ENCODE data around the gene ABHD12B. TPM values are rescaled to one million over a fixed set of nuclear protein-coding genes. Genes with fewer than 3 reads are reported as not detected.
"Not testable (repeated sequence)": the region's sequence is repeated elsewhere in the genome, so short reads cannot be mapped to it uniquely, and the experiment has no call there.

Gene ABHD12B
- total RNA-seq, 2 donors from 2014 or later, result not detected

DNA sequence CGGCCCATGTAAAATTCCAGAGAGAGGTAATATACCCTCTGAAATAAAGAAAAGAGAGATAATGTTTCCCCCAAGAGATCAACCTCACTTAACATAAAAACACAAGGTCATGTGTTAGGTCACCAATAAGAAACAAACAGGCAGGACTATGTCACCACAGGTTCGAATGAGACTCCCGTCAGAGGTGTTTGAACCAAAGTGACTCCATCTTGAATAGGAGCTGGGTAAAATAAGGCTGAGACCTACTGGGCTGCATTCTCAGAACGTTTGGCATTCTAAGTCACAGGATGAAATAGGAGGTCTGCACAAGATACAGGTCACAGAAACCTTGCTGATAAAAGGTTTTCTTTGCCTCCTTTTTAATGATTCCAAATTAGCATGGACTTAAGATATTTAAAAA lies 65.9 kb downstream of the ABHD12B start:
- Mint-ChIP-seq H3K27ac (no peak overlapping the region), H3K36me3 (peaks cover 0 to 14% of the 10 kb centered on the region in 2 donors), H3K9me3 (no peaks in the 10 kb centered on the region)
- DNase-seq (ENCODE audit: low spot score in 2 of 2), result no peak
- ATAC-seq, result no peak

DNA sequence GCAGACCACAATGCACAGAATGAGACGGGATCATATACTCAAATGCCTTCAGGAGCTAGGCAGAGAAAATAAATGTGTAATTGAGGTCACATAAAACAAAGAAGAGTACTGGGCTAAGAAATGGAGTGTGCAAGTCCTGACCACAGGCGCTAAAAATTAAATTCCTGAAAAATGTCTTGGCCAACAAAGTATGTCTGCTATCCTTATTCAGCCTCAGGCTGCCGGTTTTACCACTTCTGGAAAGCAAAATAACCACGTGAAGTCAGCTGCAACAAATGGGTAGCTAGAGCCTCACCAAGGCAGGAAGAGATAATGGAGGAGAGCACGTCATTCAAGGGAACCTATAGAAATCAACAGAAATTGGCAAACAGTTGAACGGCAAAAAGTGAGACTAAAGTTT lies 69.3 kb downstream of the ABHD12B start:
- DNase-seq (ENCODE audit: low spot score in 2 of 2) (no peak), ATAC-seq (no peak)
- Mint-ChIP-seq H3K36me3 (peaks cover 0 to 18% of the 10 kb centered on the region in 2 donors), H3K9me3 (no peaks in the 10 kb centered on the region), H3K27ac (no peak overlapping the region)

DNA sequence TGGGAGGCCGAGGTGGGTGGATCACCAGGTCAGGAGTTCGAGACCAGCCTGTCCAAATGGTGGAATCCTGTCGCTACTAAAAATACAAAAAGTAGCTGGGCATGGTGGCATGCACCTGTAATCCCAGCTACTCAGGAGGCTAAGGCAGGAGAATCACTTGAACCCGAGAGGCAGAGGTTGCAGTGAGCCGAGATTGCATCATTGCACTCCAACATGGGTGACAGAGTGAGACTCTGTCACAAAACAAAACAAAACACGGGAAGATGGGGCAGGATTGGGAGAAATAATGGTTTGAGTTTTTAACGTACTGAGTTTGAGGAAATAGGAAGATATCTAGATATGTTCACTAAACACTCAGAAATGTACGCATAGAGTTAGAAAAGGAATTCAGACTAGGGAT lies 69.8 kb downstream of the ABHD12B start:
- H3K27ac Mint-ChIP-seq; DNase-seq (ENCODE audit: low spot score in 2 of 2); H3K9me3 Mint-ChIP-seq; ATAC-seq: not testable (repeated sequence)
- peaks cover 0 to 18% of the 10 kb centered on the region in 2 donors for H3K36me3 Mint-ChIP-seq

DNA sequence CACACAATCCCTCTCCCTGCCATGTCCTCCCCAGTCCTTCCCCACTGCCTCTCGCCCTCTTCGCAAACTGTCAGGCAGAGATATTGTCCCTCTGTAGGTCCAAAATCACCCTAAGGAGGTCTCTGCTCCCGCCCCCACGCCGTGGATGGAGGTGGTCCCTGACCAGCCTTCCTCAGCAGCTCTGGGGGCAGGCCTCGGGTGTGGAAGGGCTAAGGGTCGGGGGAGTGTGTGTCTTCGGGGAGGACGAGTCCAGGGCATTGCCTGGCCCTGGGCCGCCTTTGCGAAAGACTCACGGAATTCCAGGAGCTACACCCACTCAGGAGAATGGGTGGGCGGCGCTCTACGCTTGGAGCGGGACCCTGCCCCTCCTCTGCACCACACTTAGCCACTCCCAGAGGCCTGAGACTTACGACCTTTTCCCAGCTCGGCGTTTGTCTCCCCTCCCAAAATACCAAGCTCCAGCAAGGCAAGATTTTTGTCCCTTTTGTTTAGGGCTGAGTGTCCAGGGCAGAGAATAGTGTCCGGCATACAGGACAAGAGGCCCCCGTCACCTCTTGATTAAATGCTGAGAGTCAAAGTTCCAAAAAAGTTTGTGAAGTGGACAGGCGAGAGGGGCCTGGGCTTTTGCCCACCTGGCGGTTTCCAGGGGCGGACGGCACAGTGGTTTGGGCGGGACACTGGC lies 71.5 kb downstream of the ABHD12B start:
- peak in 1 of 2 donors; percentile 7 for DNase-seq (ENCODE audit: low spot score in 2 of 2)
- Mint-ChIP-seq H3K27ac (no peak overlapping the region), H3K36me3 (peaks cover 0 to 18% of the 10 kb centered on the region in 2 donors), H3K9me3 (no peaks in the 10 kb centered on the region)
- no peak for ATAC-seq

DNA sequence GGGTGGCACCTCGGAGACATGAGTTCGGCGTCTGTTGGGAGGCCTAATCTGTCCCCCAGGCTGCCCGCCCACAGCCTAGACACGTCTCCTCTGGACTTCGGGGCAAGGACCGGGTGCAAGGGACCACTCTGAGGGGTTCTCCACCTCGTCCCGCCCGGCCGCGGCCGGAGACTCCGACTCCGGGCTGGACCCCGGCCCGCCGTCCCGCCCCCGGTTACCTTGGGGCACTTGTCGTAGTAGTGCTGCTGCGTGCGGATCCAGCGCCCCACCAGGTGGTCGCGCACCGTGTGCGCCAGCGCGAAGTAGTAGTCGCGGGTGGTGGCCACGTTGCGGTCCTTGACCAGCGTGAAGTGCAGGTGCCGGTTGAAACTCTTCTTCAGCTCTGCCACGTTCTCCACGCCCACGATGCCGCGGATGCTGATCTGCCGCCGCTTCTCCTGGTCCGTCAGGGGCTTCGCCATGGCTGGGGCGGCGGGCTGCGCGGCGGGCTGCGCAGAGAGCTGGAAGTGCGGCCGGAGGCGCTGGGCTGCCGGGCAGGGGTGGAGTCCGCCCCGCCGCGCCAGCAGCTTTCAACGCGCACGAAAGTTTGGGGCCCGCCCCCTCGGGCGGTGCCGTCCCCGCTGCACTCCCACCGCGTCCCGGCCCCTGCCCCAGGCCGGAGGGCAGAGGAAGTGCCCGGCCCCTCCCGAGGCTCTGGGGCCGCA lies 72.2 kb downstream of the ABHD12B start, which contains the start of gene PYGL:
Gene PYGL (minus strand): TSS at position 541 of the 704 bp plus-strand sequence. CDS start 80 bp downstream, at position 461.
- peak in 1 of 2 donors; percentile 34 for DNase-seq (ENCODE audit: low spot score in 2 of 2)
- H3K27ac Mint-ChIP-seq, result no peak within 1 kb of the TSS
- ATAC-seq, result peak; percentile 69 to 71
- no peaks in the 10 kb centered on the region for H3K9me3 Mint-ChIP-seq
- peaks cover 0 to 18% of the 10 kb centered on the region in 2 donors for H3K36me3 Mint-ChIP-seq

DNA sequence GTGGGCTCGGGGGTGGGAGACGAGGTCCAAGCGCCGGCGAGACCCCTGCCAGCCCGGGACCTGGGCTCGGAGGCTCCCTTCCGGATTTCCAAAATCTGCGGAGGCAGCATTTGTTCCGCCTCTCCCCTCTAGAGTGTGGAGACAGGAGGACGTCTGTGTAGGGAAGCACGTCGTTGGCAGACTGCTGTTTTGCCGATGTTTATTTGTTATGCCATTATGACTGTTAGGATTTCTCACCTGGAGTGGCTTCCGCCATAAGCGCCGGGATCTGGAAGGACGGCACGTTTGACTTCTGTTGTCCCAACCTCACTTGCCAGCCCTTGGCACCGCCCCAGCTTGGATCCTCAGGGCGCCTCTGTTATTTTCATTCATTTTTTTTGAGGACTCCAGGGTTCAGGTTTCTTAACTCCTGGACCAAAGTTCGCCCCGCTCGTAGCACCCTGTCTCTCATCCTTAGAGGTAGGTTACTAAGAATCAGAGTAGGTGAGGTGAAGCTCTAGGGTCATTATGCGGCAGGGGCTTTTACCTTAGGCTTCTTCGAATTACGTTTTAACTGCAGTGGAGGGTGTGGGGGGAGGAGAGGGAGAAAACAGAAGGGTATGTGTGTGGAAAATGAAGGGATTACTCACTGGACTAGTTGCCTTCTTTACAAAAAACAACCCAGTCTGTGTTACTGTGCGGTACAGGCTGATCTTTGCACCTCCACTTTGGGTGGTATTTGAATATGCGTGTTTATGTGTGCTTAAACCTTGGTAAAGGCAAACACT lies 73.0 kb downstream of the ABHD12B start:
- peak in 1 of 2 donors; percentile 6 for DNase-seq (ENCODE audit: low spot score in 2 of 2)

DNA sequence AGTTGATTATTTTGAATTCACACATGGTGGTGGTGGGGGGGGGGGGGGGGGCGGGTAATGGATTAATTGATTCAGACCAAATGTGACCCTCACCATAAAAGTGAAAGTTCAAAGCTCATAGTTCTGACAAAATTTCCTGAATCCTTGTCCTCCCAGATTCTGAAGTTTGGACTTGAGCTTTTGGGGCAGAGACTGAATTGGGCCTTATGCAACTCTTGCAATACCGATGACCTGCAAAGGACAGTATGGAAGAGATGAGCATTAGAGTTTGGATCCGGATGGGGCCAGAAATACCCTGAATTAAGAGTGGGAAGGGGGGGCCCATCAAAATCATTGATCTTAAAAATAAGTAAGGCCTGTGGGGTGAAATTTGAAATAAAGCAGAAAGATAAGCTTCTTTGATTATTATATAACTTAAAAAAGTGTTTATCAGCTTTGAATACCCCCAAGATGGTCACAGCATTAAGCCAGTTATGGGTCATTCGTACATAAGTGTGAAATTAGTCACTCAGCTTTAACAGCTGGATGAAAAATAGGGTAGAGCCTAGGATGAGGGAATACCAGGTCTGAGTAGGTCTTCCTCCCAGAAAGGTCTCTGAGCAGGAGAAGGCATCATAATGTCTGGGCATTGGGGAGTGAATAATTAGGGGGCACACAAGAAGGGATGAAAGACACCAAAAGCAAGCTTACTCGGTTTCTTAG lies 74.5 kb downstream of the ABHD12B start:
- Mint-ChIP-seq H3K36me3 (peaks cover 0 to 11% of the 10 kb centered on the region in 2 donors), H3K9me3 (no peaks in the 10 kb centered on the region), H3K27ac (no peak overlapping the region)

More for the DNA sequence above, 73.0 kb downstream of the ABHD12B start:
- peak; percentile 50 to 67 for ATAC-seq
- peaks cover 0 to 18% of the 10 kb centered on the region in 2 donors for H3K36me3 Mint-ChIP-seq
- no peaks in the 10 kb centered on the region for H3K9me3 Mint-ChIP-seq
- no peak overlapping the region for H3K27ac Mint-ChIP-seq

GRCh38 chr14:50947446-50947845 lies 75.6 kb downstream of the ABHD12B start:
- peaks cover 0 to 4% of the 10 kb centered on the region in 2 donors for H3K36me3 Mint-ChIP-seq
- ATAC-seq, result no peak
- H3K27ac Mint-ChIP-seq, result no peak overlapping the region
- DNase-seq (ENCODE audit: low spot score in 2 of 2), result no peak
- no peaks in the 10 kb centered on the region for H3K9me3 Mint-ChIP-seq

More for the DNA sequence above, 74.5 kb downstream of the ABHD12B start:
- no peak for ATAC-seq
- DNase-seq (ENCODE audit: low spot score in 2 of 2), result no peak

- H3K27ac Mint-ChIP-seq, result no peak overlapping the region
- ATAC-seq, result no peak
- peaks cover 0 to 4% of the 10 kb centered on the region in 2 donors for H3K36me3 Mint-ChIP-seq
- DNase-seq (ENCODE audit: low spot score in 2 of 2), result no peak
- no peaks in the 10 kb centered on the region for H3K9me3 Mint-ChIP-seq
Observed at GRCh38 chr14:50948205-50948604, 76.4 kb downstream of the ABHD12B start.

DNA sequence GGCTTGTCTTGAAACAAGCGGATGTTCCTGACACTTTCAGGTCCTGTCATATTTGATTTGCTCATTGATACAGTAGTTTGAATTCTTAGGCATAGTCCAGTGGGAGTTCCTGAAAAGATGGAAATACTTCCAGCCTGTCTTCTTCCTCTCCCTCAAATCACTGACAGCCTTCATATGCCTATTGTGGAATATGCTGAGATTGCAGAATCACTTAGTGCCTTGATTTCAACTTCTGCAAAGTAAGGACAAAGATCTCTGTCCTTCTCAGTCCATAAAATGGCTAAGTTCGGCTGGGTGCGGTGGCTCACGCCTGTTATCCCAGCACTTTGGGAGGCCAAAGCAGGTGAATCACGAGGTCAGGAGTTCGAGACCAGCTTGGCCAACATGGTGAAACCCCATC lies 79.2 kb downstream of the ABHD12B start:
- Mint-ChIP-seq H3K9me3 (no peaks in the 10 kb centered on the region), H3K27ac (no peak overlapping the region), H3K36me3 (no peaks in the 10 kb centered on the region)
- DNase-seq (ENCODE audit: low spot score in 2 of 2) (no peak), ATAC-seq (no peak)

DNA sequence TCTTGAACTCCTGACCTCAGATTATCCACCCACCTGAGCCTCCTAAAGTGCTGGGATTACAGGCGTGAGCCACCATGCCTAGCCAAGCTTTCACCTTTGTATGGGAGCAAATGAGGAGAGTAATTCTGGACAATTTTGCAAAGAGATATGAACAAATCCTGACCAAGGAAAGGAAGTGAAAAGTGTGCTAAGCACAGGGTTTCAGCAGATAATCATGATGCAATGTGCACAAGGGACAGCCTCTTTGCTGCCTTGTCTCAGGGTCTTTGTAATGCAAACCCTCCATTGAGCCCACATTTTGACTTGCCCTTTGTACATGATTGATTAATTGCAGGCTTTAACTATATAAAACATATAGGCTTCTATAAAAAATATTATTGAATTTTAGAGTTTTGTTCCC lies 81.6 kb downstream of the ABHD12B start:
- DNase-seq (ENCODE audit: low spot score in 2 of 2) (no peak), ATAC-seq (no peak)
- H3K36me3 Mint-ChIP-seq, result no peaks in the 10 kb centered on the region
- no peak overlapping the region for H3K27ac Mint-ChIP-seq
- H3K9me3 Mint-ChIP-seq, result no peaks in the 10 kb centered on the region

Other genes with a start within 250 kb of the ABHD12B start
- 10 to 100 TPM in 1 of 2 donors, 1 to 10 TPM in 1; 7.1 to 13.9 TPM for gene SAV1, start 203.7 kb upstream of the ABHD12B start, total RNA-seq
- gene NIN, start 40.9 kb upstream of the ABHD12B start, total RNA-seq, result 10 to 100 TPM; 29.5 to 61.4 TPM
- gene PYGL, start 72.4 kb downstream of the ABHD12B start, total RNA-seq, result 1 to 10 TPM in 1 of 2 donors, under 1 TPM in 1; 0.30 to 1.8 TPM
- gene TRIM9, start 223.1 kb downstream of the ABHD12B start, total RNA-seq, result 1 to 10 TPM in 1 of 2 donors, under 1 TPM in 1; 0.93 to 3.1 TPM

Measured in activated naive CD4-positive, alpha-beta T cell treated with anti-CD3 and anti-CD28 coated beads, Interleukin-2, amount 50 U/mL, for 72 hours (primary cell).